ENCODE data around the gene PAK4.

PAK4 gene

DNA sequence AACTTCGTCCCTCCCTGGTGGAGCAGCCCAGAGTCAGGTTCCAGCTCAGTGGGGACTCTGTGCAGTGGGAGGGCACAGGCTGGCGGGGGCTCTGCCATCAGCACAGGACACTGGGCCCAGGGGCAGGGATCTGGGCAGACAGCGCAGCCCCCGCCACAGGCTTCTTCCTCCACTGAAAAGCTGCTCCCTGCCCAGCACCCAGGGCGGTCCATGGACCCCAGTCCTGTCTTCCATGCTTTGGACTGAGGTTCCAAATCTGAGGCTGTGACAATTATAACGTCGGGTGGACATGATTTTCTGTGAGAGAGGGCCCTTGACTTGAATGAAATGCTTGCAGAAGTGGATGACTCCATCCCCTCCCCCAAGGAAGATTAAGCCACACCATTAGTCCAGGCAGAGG lies 50.0 kb downstream of the PAK4 start:
- in situ Hi-C loops (cut with MboI; ENCODE audit: low sequenced_read_pairs), result no loop called here

DNA sequence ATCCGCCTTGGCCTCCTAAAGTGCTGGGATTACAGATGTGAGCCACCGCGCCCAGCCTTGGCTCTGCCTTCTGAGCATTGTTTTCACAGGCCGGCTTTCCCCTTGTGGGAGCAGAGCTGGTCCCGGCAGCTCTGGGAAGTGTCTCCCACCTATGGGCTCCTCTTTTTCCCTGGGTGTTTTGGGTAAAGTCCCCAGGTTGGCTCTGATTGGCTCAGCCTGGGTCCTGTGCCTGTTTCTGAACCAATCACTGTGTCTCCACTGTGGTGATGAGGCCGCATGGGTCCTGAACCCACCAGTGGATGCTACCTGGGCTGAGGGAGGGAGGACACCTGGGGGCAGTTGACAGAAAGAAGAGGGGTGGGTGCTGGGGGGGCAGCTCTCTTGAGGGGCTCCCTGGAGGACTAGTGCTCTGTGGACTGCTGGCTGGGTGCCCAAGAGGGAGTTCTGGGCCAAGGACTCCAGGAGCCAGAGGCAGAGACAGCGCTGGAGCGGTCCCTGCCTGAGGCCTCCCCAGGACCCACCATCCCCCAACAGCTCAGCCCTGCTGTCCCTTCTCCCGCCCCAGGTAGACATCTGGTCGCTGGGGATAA lies 51.6 kb downstream of the PAK4 start:
- in situ Hi-C loops (cut with MboI; ENCODE audit: low sequenced_read_pairs), result no loop called here

DNA sequence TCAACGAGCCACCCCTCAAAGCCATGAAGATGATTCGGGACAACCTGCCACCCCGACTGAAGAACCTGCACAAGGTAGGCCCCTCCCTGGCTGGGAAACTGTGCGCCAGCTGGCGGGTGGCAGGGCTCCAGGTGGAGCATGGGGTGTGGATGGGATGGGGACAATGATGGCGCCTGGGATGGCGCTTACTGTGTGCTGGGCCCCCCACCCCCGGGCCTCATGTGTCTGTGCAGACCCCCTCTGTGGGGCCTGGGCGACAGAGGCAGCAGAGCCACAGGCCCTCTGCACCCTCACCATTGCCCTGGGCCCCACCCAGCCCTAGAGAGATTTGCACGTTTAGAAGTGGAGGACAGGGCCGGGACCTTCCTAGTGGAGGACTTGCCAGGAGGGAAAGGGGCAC lies 52.1 kb downstream of the PAK4 start:
- in situ Hi-C loops (cut with MboI; ENCODE audit: low sequenced_read_pairs), result no loop called here

DNA sequence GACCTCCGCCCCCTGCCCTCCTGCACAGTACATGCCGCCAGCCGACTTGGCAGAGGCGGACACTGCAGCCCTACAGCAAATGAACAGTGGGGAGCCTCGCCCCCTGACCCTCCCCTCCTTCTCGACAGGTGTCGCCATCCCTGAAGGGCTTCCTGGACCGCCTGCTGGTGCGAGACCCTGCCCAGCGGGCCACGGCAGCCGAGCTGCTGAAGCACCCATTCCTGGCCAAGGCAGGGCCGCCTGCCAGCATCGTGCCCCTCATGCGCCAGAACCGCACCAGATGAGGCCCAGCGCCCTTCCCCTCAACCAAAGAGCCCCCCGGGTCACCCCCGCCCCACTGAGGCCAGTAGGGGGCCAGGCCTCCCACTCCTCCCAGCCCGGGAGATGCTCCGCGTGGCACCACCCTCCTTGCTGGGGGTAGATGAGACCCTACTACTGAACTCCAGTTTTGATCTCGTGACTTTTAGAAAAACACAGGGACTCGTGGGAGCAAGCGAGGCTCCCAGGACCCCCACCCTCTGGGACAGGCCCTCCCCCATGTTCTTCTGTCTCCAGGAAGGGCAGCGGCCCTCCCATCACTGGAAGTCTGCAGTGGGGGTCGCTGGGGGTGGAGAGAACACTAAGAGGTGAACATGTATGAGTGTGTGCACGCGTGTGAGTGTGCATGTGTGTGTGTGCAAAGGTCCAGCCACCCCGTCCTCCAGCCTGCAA lies 52.9 kb downstream of the PAK4 start:
- in situ Hi-C loops (cut with MboI; ENCODE audit: low sequenced_read_pairs), result no loop called here

DNA sequence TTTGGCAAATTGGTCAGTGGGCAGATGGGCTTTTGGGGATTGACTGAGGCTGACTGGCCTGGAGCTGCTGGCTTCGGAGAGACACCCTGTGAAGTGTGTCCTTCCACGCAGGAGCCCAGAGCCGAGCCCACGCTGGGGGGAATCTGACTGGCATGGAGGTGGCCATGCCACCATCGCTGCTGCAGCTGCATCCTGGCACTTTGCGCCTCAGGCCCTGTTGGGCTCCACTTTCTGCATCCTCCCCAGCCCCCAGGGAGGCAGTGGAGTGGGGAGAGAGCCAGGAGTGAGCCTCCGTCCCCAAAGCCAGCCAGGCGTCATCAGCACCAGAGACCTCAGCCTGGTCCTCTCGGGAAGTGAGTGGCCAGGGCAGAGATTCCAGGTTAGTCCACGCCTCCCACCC lies 54.2 kb downstream of the PAK4 start:
- in situ Hi-C loops (cut with MboI; ENCODE audit: low sequenced_read_pairs), result no loop called here

DNA sequence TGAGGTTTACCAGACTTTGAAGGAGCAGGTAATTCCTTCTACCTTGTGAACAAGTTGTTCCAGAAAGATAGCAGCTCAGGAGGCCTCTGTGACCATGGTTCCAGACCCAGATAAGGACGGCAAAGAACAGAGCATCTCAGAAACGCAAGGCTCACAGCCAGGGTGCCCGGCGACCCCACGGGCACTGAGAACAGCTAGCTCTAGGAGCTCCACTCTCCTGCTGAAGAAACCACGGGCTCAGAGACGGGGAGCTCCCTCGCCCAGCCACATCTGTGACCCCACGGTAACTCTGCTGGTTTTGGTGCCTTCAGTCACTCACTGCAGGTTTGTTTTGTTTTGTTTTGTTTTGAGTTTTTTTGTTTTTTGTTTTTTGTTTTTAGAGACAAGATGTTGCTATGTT lies 55.2 kb downstream of the PAK4 start:
- in situ Hi-C loops (cut with MboI; ENCODE audit: low sequenced_read_pairs), result no loop called here

DNA sequence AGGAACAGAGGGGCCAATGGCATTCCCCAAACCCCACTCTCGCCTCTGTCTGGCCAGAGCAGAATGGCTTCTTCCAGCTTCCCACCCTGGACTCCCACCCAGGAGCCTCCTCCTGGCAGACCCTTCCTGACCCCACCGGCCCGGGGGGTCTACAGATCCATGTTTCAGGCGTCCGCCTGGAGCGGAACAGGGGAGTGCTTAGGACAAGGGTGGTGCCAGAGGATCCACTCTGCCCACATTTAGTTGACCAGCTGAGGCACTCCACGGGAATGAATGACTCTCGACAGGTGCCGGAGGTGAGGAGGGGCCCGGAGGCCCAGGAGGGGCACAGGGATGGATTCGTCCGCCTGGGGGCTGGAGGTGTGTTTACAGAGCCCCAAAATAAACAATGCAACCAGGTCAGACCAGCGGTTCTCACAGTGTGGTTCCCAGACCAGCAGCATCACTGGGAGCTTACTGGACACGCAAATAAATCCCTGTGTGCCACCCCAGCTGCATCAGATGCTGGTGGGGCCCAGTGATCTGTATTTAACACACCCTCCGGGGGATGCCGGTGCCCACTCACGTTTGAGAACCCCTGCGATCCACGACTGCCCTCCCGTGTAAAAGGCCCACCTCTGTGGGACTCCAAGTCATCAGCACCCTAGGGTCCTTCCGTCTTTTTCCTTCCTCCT lies 56.1 kb downstream of the PAK4 start:
- in situ Hi-C loops (cut with MboI; ENCODE audit: low sequenced_read_pairs), result no loop called here

DNA sequence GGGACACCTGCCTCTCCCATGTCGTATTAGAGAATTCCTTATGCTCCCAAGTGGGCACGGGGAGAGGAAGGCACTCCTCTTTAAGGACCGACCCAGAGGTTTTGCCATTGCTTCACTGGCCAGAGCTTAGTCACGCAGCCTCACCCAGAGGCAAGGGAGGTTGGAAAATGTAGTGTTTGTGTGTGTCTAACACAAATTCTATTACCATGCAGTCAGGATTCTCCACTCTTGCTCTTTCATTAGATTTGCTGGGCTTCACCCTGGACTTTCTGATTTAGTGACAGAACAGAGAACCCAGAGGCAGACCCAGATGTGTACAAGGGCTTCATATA lies 56.6 kb downstream of the PAK4 start:
- in situ Hi-C loops (cut with MboI; ENCODE audit: low sequenced_read_pairs), result no loop called here

DNA sequence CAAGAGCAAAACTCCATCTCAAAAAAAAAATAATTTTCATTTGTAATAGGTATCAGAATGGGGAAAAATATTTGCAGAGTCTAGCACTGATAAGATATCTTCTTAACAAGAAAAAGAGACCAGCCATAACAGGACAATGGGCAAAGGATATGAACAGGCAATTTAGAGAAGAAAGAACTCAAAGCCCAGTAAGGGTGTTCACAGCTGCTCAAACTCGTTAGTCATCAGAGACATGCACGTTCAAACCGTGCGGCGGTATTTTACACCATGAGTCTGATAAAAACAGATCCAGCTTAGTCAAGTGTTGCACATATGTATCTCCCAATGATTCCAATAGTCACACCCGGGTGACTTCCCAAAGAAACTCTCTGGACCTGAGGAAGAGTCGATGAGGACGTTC lies 57.5 kb downstream of the PAK4 start:
- in situ Hi-C loops (cut with MboI; ENCODE audit: low sequenced_read_pairs), result no loop called here

DNA sequence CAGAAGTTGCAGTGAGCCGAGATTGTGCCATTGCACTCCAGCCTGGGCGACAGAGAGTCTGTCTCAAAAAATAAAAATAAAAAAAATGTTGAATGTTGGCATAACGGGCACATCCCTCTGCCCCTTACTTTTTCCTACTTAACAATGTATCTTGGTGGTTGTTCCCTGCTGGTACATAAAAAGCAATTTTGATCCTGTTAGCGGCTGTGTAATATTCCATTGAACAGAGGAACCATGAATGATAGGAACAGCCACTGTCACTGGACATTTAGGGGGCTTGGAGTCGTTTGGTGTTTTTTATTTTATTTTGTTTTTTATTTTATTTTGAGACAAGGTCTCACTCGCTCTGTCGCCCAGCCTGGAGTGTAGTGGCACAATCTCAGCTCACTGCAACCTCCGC lies 60.8 kb downstream of the PAK4 start:
- in situ Hi-C loops (cut with MboI; ENCODE audit: low sequenced_read_pairs), result no loop called here

DNA sequence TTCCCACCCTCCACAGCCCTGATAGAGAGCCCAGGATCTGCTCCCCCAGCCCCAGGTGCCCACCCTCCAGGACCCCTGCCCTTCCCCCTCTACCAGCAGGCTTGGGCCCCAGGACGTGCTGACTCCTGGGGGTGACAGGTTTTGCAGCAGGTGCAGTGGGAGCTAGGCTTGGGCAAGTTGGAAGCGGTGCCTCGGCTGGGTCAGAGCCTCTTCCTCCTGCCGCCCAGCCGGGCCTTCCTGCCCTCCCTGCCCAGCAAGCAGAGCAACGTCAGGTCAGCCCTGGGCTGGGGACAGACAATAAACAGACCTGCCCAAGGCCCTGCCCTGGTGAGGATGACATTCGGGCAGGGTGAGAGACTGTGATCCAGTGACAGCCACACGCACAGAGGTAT lies 62.0 kb downstream of the PAK4 start:
- in situ Hi-C loops (cut with MboI; ENCODE audit: low sequenced_read_pairs), result no loop called here

DNA sequence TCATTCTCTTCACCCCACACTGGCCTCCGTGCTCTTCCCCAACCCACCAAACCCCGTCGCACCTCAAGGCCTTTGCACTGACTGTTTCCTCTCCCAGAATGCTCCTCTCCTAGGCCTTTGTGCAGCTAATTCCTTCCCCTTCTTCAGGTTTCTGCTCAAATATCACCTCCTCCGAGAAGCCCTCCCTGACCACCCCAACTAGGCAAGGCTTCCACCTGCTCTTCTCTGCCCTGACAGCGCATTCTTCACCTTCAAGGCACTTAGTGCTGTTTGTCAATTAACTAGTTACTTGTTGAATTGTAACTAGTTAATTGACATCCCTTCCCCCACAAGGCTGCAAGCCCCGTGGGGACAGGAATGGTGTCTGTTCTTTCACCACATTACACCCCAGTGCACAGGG lies 63.4 kb downstream of the PAK4 start:
- in situ Hi-C loops (cut with MboI; ENCODE audit: low sequenced_read_pairs), result no loop called here

DNA sequence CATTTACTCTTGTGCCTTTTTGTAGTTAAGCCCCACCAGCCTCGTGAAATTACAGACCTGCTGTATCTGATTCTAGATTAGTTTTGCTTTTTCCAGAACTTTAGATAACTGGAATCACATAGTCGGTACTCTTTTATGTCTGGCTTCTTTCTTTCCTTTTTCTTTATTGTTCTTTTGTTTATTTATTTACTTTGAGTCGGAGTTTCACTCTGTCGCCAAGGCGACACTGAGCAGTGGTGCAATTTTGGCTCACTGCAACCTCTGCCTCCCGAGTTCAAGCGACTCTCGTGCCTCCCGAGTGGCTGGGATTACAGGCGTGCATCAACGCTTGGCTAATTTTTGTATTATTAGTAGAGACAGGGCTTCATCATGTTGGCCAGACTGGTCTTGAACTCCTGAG lies 65.2 kb downstream of the PAK4 start:
- in situ Hi-C loops (cut with MboI; ENCODE audit: low sequenced_read_pairs), result no loop called here

DNA sequence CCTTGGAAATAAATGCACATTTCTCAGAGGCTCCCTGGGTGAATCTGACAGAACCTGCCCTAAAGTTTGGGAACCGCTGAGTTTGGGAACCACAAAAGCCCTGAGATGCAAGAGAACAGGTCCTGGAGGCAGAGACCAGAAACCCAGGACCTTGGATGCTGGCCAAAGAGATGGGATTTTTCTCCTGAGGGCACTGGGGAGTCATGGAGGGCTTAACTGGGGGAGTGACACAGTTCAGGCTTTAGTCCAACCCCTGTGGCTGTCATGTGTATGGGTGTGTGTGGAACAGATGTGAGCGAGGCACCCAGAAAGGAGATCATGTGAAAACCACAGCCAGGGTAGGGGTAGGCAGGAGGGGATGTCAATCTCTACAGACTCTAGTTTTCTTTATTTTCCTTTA lies 67.3 kb downstream of the PAK4 start:
- in situ Hi-C loops (cut with MboI; ENCODE audit: low sequenced_read_pairs), result no loop called here

DNA sequence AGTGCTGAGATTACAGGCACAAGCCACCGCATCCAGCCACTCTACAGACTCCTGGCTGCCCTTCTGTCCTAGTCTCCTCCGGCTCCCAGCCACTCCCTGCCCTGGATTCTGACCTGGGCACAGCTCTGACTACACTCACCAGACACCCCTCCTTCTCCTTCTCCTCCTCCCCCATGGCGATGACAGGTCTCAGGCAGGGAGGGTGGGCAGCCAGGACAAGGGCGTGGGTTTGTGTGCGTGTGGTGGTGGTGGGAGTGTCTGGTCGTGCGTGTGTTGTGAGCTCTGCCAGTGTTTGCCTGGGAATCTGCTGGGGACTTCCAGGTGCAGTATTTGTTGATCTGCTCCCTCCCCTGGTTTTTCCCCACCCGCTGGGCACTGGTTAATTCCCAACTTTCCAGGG lies 68.2 kb downstream of the PAK4 start:
- in situ Hi-C loops (cut with MboI; ENCODE audit: low sequenced_read_pairs), result no loop called here

DNA sequence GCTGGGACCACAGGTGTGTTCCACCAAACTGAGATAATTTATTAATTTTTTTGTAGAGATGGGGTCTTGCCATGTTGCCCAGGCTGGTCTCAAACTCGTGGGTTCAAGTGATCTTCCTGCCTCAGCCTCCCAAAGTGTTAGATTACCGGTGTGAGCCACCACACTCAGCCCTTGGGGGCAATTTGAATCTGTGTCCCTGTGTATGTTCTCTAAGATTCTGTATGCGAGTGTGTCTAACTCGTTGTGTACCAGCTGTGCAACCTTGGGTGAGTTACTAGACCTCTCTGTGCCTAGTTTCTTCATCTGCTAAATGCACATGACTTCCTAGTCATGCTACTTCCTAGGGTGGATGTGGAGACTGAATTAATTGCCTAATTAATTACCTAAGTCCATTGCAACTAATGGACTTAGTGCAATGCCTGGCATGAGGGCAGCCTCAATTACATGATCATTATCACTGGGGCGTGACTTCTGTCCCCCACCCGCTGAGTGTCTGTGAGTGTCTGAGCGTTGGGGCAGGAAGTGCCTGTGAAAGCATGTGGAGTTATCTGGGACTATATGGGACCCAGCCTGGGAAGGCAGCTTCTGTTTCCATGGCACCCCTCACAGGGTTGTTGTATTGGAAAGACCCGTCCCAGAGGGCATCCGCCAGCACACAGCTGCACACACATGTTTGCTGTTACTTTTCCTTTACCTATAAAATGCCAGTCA lies 69.4 kb downstream of the PAK4 start:
- in situ Hi-C loops (cut with MboI; ENCODE audit: low sequenced_read_pairs), result no loop called here

DNA sequence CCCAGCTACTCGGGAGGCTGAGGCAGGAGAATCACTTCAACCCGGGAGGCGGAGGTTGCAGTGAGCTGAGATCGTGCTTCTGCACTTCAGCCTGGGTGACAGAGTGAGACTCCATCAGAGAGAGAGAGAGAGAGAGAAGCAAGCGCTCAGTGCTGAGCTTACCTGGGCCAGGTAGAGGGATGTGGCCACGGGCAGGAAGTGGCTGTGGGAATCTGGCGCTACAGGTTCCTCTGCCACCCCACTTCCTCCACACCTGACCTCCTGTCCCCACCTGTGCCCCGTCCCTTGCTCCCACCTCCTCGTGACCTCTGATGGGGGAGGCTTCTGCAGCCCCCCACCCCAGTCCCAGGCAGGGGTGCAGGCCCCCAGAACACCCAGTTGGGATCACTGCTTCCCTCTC lies 70.2 kb downstream of the PAK4 start:
- in situ Hi-C loops (cut with MboI; ENCODE audit: low sequenced_read_pairs), result no loop called here

DNA sequence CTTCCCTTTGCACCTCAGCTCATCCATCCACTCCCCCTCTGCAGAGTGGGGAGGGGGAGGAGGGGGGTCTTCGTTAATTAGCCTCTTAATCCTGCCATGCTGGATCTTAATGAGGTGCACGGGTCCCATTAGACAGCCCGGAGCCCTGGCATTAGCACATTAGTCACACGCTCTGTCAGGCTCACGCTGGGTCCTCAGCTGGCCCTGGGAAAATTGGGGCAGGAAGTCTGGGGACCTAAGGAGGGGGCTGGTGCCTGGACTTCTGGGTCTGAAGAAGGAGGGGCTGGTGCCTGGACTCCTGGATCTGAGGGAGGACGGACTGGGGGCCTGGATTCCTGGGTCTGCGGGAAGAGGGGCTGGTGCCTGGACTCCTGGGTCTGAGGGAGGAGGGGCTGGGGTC lies 70.7 kb downstream of the PAK4 start:
- in situ Hi-C loops (cut with MboI; ENCODE audit: low sequenced_read_pairs), result no loop called here

DNA sequence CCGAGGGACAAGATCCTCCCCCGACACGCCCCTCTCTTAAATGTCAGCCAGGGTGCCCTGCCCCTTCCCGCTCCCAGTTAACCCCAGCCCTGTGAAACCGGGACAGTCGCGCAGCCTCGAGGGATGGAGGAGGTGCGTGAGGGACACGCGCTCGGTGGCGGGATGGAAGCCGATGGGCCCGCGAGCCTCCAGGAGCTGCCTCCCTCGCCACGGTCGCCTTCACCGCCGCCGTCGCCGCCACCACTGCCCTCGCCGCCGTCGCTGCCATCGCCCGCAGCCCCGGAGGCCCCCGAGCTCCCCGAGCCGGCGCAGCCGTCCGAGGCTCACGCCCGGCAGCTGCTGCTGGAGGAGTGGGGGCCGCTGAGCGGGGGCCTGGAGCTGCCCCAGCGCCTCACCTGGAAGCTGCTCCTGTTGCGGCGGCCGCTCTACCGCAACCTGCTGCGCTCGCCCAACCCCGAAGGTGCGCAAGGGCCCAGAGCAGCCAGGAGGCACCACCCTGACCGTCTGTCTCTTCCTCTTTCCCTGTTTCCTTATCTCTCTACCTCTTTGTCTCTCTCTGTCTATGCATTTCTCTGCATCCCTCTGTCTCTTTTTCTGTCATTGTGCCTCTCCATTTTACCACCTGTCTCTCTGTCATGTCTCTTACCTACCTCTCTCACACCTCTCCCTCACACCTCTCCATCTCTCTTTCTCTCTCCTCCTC lies 71.4 kb downstream of the PAK4 start, which contains the start of gene NCCRP1:
TSS of gene NCCRP1 (plus strand) at position 105 of the 703 bp plus-strand sequence. CDS start at position 124, 19 bp downstream.
- in situ Hi-C loops (cut with MboI; ENCODE audit: low sequenced_read_pairs), result no loop called here

DNA sequence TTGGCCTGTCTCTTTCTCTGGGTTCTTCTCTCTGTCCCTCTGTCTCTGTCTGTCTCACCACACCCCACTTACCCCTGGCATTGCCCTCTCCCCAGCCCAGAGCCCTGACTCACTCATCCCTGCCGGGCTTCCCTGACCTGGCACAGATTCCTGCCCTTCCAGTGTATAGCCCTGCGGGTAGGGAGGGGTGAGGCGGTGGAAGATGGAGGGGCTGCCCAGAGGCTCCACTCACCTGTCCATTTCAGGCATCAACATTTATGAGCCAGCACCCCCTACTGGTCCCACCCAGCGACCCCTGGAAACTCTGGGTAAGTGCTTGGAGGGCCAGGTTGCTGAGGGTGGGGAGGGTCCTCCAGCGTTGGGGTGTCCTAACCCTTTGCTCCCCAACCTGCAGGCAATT lies 72.2 kb downstream of the PAK4 start:
- in situ Hi-C loops (cut with MboI; ENCODE audit: low sequenced_read_pairs), result no loop called here

DNA sequence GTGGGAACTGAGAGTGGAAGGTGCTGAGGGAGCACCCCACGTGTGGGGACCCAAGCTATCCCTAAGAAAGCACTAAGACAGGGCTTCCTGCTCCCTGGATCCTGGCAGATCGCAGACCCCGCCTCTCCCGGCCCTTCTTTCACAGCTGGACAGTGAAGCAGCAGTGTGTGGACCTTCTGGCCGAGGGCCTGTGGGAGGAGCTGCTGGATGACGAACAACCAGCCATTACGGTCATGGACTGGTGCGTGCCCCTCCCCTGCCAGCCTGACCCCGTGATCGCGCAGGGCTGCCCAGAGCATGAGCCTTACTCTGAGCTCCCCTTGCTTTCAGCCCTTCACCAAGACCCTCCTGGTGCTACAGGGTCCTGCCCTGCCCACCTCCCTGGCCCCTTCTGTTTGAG lies 73.4 kb downstream of the PAK4 start:
- in situ Hi-C loops (cut with MboI; ENCODE audit: low sequenced_read_pairs), result no loop called here
